Body of pancreas (tissue), 4 donors: ENCODE data around the gene HOXA6.

Experiments
- CTCF ChIP-seq, 7 experiments: fragments of 450-650 bp in 4 of 7; fragments of 200-600 bp in 3 of 7; sonication (generic) in 3 of 7; IDR thresholded peaks; one replicate each; pipeline ENCODE4 v1.5.1; 2016 to 2019; ENCODE audit warnings: antibody characterized with exemption in 7 of 7
- POLR2A ChIP-seq, 3 donors: fragments of 450-650 bp; IDR thresholded peaks; one replicate each; pipeline ENCODE4 v1.6.1; 2016; ENCODE audit warnings: antibody characterized with exemption in 3 of 3, mild to moderate bottlenecking in 2 of 3

DNA sequence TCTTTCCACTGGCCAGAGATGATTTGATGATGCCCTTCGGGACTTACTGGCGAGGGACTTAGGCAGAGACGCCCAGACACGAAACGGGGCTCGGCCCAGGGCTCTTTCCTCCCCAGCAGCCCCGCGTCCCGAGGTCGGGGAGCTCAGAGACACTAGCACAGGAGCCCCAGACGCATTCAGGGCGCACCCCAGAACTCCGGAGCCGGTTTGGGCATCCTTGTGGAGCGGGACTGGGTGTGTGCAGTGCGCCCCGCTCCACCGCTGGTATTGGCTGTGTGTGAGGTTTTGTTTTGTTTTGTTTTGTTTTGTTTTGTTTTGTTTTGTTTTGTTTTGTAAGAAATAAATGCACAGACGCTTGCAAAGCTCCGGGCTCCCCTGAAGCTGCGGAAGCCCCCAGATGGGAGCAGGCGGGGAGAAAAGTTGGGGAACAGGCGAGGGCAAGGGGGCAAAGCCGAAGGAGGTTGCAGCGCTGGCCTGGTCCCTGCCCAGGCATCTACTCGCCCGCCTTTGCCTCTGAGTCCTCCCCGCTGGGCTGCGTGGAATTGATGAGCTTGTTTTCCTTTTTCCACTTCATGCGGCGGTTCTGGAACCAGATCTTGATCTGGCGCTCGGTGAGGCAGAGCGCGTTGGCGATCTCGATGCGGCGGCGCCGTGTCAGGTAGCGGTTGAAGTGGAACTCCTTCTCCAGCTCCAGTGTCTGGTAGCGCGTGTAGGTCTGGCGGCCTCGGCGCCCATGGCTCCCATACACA lies 2.2 kb downstream of the HOXA6 start:
- TF ChIP-seq CTCF (IDR thresholded peaks at IDR 0.05) (no peak), POLR2A (IDR thresholded peaks at IDR 0.05) (no peak)
